HG03342 (cell line): ENCODE measurements around the gene ACACB.

Source experiments
- ATAC-seq: cut with Tn5 transposase; IDR thresholded peaks from one replicate; pipeline ENCODE4 v1.9.1; 2021; ENCODE audit warnings: mild to moderate bottlenecking, moderate library complexity; ENCODE audit not compliant: unreplicated experiment

Gene ACACB

GRCh38 chr12:109292342-109292711, 175.9 kb downstream of the ACACB start:
- no peak for ATAC-seq

- ATAC-seq, result no peak
These were observed 176.7 kb downstream of the ACACB start for GRCh38 chr12:109293106-109293505.

GRCh38 chr12:109294286-109294796, 178.0 kb downstream of the ACACB start:
- ATAC-seq, result no peak

- ATAC-seq, result no peak
These were observed 179.5 kb downstream of the ACACB start for GRCh38 chr12:109295764-109296425.

GRCh38 chr12:109296431-109296830, 180.0 kb downstream of the ACACB start:
- no peak for ATAC-seq

- no peak for ATAC-seq
These were observed 183.5 kb downstream of the ACACB start for GRCh38 chr12:109299849-109300248.

GRCh38 chr12:109301643-109302168, 185.3 kb downstream of the ACACB start:
- no peak for ATAC-seq

GRCh38 chr12:109302358-109302757, 186.0 kb downstream of the ACACB start:
- ATAC-seq, result no peak

GRCh38 chr12:109302770-109303169, 186.4 kb downstream of the ACACB start:
- no peak for ATAC-seq

- ATAC-seq, result no peak
These were observed 188.1 kb downstream of the ACACB start for GRCh38 chr12:109304485-109304884.

GRCh38 chr12:109305547-109305946, 189.2 kb downstream of the ACACB start:
- no peak for ATAC-seq

- ATAC-seq, result no peak
These were observed 190.7 kb downstream of the ACACB start for GRCh38 chr12:109307051-109307450.

GRCh38 chr12:109308534-109309380, 192.4 kb downstream of the ACACB start, which contains the start of gene FOXN4:
TSS of gene FOXN4 (minus strand) at chr12:109309284. CDS start at chr12:109308321, 963 bp downstream.
- ATAC-seq, result no peak

- ATAC-seq, result no peak
These were observed 193.2 kb downstream of the ACACB start for GRCh38 chr12:109309381-109310246.

GRCh38 chr12:109310247-109311125, 194.1 kb downstream of the ACACB start:
- ATAC-seq, result no peak
